GM19372 (cell line): Measurements from ENCODE around the gene ITSN1.

Experiments
- ATAC-seq: cut with Tn5 transposase; IDR thresholded peaks from one replicate; pipeline ENCODE4 v1.9.1; 2021; ENCODE audit warnings: mild to moderate bottlenecking, low read depth, moderate library complexity; ENCODE audit not compliant: unreplicated experiment

The ITSN1 gene

GRCh38 chr21:33878824-33879223 lies 236.5 kb downstream of the ITSN1 start:
- no peak for ATAC-seq

GRCh38 chr21:33880626-33881025 lies 238.3 kb downstream of the ITSN1 start:
- ATAC-seq = no peak

- ATAC-seq = no peak
Observed at GRCh38 chr21:33881689-33882440, 239.6 kb downstream of the ITSN1 start.

GRCh38 chr21:33883118-33883517 lies 240.8 kb downstream of the ITSN1 start:
- ATAC-seq = no peak

DNA sequence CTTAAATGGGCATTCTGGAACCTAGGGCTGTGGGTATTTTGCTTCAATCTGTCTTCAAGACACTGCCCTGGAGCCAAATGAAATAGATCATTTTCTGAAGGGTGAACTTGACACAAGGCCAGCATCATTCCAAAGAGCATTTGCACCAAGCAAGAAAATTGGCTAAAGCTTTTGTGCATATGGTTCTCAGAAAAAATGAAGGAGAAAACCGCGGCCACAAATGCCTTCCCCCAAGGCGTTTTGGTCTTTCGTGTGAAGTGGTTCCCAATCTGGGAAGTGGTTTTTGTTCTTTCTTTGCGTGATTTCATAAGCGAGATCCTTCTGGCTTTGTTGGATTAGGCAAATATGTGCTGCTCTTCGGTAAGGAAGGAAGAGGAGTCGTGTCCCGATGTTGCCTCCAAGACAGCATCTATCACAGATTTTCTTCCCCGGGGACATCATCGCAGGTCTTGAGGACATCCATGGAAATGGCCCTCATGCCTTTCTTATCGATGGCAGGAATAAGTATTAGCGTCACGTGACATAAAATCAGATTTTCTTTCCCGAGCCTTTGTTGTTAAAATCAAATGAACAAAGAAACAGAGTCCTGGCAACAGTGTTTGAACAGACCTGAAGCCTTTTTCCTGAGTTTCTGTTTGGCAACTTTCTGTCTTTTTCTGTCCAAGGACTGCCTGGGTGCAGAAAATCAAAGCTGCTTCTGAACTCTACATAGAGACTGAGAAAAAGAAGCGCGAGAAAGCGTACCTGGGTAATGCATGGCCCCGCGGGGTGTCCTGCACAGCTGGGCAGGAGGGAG lies 242.3 kb downstream of the ITSN1 start:
- no peak for ATAC-seq

DNA sequence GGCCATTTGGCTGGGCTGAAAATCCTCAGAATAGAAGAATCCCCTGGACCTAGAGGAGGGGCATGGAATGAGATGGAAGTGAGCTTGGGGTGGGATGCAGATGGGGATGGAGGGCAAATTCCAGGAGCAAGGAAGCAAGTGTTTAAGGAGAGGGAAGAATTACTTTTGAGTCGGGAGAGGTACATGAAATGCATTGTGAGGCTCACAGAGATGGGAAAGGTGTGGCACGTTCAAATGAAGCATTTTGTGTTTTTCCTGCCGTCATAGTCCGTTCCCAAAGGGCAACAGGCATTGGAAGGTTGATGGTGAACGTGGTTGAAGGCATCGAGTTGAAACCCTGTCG lies 242.8 kb downstream of the ITSN1 start:
- no peak for ATAC-seq

DNA sequence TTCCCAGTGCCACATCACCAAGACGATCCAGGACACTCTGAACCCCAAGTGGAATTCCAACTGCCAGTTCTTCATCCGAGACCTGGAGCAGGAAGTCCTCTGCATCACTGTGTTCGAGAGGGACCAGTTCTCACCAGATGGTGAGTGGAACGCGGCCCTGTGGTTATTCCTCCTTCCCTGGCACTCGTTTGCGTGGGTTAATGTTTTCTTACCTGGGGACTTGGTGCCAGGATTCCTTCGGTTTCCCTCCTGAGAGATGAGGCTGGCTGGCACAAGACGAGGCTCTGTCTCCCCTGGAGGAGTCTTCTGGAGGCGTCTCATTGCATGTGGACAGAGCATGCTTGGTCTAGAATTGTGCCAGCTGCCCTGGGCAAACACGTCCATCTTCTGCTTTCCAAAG lies 244.0 kb downstream of the ITSN1 start:
- no peak for ATAC-seq

- ATAC-seq = no peak
Observed at GRCh38 chr21:33890187-33890586, 247.9 kb downstream of the ITSN1 start.

GRCh38 chr21:33892853-33893252 lies 250.6 kb downstream of the ITSN1 start:
- ATAC-seq = no peak

DNA sequence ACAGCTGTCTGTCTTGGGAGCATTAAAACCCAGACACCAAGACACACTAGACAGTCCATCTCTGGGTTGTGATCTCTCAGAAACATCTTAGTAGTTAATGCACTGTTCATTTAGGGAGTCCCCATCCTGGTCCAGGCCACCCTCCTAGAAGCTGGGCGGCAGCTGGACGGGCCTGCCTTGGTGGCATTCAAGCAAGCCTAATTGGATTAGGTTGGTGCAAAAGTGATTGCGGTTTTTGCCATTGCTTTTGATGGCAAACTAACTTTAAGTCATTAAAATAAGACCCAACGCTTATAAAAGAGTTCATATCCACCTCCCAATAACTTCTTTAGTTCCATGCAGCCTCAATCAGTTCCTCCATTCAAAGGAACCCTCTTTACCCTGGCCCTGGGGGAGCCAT lies 251.6 kb downstream of the ITSN1 start:
- no peak for ATAC-seq

DNA sequence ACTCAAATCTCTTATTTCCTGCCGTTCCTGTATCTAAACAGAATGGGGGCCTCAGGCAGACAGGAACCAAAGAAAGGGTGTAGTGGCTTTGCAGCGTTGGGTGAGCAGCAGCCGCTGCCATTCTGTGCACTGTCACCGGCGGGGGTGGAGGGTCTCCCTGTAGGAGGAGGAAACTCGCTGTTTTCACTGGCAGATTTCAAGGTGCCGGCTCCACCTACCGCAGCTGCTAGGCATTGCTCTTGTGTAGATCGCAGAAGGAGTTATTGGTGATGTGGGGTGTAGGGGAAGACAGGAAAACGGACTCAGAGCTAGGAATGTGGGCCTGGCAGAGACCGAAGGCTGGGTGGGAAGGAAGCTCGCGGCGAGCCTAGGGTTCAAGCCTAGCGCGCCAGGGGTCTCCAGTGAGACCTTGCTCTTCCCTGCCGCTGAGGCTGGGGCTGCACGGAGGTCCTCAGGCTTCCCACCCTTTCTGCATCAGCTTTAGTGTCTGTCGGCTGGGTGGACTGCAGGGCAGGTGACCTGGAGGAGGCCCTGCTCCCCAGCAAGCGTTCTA lies 252.5 kb downstream of the ITSN1 start:
- ATAC-seq = no peak

- no peak for ATAC-seq
Observed at GRCh38 chr21:33895356-33895755, 253.1 kb downstream of the ITSN1 start.

DNA sequence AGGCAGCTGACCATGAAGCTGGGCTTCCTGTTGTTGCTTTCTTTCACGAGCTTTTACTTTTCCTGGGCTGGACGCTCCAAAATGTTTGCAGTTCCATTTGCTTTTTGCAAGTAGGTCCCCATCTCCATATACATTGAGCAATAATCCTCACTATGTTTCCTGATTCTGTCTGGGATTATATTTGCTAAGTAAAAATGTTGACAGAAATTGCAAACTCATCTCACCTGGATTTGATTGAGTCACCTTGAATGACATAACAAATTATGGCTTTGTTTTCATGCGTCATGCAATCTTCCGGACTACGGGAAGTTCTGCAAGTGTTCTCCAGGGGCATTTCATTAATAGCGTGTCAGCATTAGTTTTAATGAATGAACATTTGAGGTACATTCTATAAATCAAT lies 254.4 kb downstream of the ITSN1 start:
- no peak for ATAC-seq

DNA sequence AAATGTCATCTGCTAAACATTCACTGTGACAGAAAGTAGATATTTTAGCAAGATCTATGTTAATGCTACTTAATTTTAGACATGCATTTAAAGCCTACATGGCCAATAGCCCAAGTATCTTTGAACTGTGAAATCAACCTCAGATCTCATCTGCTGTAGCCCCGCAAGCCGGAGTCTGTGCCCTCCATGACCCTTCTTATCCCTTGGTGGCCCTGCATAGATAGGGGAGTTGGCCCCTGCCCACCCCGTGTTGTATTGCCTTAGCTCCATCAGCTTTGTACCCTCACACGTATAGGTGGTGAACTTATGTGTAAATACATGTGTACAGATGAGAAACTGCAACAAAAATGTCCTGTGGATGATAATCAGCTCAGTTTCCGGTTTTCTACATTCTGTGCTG lies 254.8 kb downstream of the ITSN1 start:
- ATAC-seq = no peak

- ATAC-seq = no peak
Observed at GRCh38 chr21:33897739-33898138, 255.4 kb downstream of the ITSN1 start.

DNA sequence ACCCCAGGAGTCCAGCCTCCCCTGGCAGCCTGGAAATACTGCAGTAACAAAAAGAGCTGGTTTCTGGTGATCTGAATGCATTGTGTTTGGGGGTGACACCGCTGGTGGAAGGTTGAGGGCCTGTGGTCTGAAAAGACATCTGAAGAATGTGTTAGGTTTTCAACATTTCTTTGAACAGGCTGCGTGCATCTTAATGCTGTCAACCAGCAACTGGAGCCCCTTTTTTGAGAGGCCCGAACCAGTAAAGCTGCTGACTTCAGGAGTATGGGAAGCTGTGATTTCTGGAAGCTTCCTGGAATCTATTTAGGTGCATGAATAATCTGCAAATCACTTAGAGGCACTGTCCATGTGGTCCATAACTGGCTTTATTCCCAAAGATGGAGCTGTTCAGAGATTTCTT lies 256.3 kb downstream of the ITSN1 start:
- ATAC-seq = no peak

- no peak for ATAC-seq
Observed at GRCh38 chr21:33899199-33899598, 256.9 kb downstream of the ITSN1 start.

DNA sequence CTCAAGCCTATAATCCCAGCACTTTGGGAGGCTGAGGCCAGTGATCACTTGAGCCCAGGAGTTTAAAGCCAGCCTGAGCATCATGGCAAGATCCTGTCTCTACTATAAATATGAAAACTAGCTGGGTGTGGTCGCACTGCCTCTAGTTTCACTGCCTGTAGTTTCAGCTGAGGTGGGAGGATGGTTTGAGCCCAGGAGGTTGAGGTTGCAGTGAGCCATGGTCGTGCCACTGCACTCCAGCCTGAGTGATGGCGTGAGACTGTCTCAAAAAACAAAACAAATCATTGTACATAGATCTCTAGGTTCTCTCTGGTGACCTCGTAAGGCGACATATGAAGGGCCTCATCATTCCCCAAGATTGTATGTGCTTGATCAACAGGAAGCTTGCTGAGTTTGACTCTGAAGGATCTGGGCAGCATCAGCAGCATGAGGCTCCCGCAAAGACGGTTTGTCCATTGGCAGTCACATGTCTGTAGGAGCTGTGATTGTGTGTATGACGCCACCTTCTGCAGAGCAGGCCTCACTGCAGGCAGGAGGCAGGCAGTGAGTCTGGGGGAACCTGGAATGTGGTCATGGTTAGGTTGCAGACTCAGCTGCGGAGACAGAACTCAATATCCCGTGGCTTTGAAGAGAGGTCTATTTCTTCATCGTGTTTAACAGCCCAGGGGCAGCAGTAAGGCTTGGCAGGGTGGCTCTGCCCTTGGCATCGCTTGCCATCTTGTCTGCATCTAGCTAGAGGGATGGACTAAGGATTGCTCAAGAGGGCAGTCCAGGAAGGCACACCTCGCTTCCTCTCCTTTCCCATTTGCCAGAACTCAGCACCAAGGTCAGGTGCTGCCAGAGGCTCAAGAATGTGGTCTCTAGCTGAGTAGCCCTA lies 259.3 kb downstream of the ITSN1 start:
- ATAC-seq = no peak

GRCh38 chr21:33902349-33902748 lies 260.0 kb downstream of the ITSN1 start:
- ATAC-seq = no peak

GRCh38 chr21:33904041-33904440 lies 261.7 kb downstream of the ITSN1 start:
- ATAC-seq = no peak

DNA sequence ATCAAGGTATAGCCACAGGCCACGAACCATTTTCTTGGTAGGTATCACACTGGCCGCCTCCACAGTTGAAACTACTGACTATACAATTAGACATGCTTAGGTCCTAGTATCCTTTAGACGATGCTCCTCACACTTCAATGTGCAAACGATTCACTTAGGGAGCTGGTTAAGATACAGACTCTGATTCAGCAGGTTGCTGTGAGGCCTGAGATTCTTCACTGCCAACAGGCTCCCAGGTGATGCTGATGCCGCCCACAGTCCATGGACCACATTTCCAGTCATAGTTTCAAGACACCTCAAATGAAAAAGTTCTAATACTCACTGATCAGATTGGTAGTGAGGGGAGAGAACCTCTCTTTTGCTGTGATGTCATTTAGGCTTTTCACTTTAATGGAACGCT lies 266.5 kb downstream of the ITSN1 start:
- ATAC-seq = no peak
